Osteocyte (in vitro differentiated cells): ENCODE data around the gene TANGO6. TPM values are rescaled to one million over a fixed set of nuclear protein-coding genes. Genes with fewer than 3 reads are reported as not detected.
A peak's percentile ranks its signal among the peaks of the same experiment; 100 is the strongest.

Experiments
- DNase-seq: peaks from one replicate; pipeline ENCODE4 v3.0.0; 2021; ENCODE audit warnings: mixed read lengths; ENCODE audit not compliant: unreplicated experiment; ENCODE audit errors: extremely low spot score
- H3K27ac Mint-ChIP-seq: one replicate; pipeline ENCODE4 v1.8.0; 2021; ENCODE audit warnings: mild to moderate bottlenecking, mixed read lengths; ENCODE audit not compliant: unreplicated experiment
- H3K27me3 Mint-ChIP-seq: one replicate; pipeline ENCODE4 v1.8.0; 2021; ENCODE audit warnings: mixed read lengths; ENCODE audit not compliant: unreplicated experiment
- H3K36me3 Mint-ChIP-seq: one replicate; pipeline ENCODE4 v1.8.0; 2021; ENCODE audit warnings: mixed read lengths; ENCODE audit not compliant: unreplicated experiment
- H3K4me1 Mint-ChIP-seq: one replicate; pipeline ENCODE4 v1.8.0; 2021; ENCODE audit warnings: mixed read lengths; ENCODE audit not compliant: unreplicated experiment
- H3K4me3 Mint-ChIP-seq: one replicate; pipeline ENCODE4 v1.8.0; 2021; ENCODE audit warnings: mild to moderate bottlenecking, moderate library complexity, mixed read lengths; ENCODE audit not compliant: unreplicated experiment
- H3K9me3 Mint-ChIP-seq: one replicate; pipeline ENCODE4 v1.8.0; 2021; ENCODE audit warnings: mixed read lengths; ENCODE audit not compliant: unreplicated experiment
- total RNA-seq: library from RNA; stranded (reverse); gene quantifications from 2 replicates; pipeline ENCODE4 v1.2.1, GENCODE V29; 2021
- TF ChIP-seq, protein P1 (sequence below): fragments of 200-600 bp; sonication (generic); IDR thresholded peaks from 2 replicates; pipeline ENCODE4 v1.5.0; 2021; ENCODE audit warnings: antibody characterized with exemption, mild to moderate bottlenecking, moderate library complexity

TANGO6 gene
- total RNA-seq, 1 donor from 2014 or later = 11.9 TPM

DNA sequence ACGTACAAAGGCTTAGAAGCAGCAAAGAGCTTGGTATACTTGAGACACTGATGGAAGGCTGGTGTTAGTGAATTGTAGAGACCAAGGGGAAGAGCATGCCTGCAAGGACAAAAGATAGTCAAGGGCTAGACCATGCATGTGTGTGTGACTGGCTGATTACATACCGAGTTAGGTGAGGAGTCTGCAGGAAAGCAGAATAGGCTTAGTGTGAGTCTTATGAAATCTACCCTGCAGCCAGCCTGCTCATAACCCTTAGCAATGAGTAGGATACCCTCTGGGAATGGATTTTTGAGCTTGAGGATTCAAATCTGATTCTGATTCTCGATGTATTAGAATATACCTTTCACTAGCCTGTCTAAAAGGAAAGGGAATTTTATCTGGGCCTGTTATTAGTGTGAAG, 77.0 kb downstream of the TANGO6 start:
- H3K36me3 Mint-ChIP-seq = peaks cover 15% of the 10 kb centered on the region
- H3K4me1 Mint-ChIP-seq = no peaks in the 10 kb centered on the region
- no peaks in the 10 kb centered on the region for H3K9me3 Mint-ChIP-seq
- no peak for DNase-seq
- no peak overlapping the region for H3K4me3 Mint-ChIP-seq
- no peak overlapping the region for H3K27ac Mint-ChIP-seq
- no peaks in the 10 kb centered on the region for H3K27me3 Mint-ChIP-seq
- TF ChIP-seq, protein P1, sequence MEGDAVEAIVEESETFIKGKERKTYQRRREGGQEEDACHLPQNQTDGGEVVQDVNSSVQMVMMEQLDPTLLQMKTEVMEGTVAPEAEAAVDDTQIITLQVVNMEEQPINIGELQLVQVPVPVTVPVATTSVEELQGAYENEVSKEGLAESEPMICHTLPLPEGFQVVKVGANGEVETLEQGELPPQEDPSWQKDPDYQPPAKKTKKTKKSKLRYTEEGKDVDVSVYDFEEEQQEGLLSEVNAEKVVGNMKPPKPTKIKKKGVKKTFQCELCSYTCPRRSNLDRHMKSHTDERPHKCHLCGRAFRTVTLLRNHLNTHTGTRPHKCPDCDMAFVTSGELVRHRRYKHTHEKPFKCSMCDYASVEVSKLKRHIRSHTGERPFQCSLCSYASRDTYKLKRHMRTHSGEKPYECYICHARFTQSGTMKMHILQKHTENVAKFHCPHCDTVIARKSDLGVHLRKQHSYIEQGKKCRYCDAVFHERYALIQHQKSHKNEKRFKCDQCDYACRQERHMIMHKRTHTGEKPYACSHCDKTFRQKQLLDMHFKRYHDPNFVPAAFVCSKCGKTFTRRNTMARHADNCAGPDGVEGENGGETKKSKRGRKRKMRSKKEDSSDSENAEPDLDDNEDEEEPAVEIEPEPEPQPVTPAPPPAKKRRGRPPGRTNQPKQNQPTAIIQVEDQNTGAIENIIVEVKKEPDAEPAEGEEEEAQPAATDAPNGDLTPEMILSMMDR = no peak

- Mint-ChIP-seq H3K9me3 (no peaks in the 10 kb centered on the region), H3K27ac (no peak overlapping the region), H3K4me3 (no peak overlapping the region), H3K36me3 (peaks cover 14% of the 10 kb centered on the region), H3K27me3 (no peaks in the 10 kb centered on the region), H3K4me1 (no peaks in the 10 kb centered on the region)
- TF ChIP-seq, protein P1 = no peak
- no peak for DNase-seq
These were observed 78.3 kb downstream of the TANGO6 start for GRCh38 chr16:68921637-68922036.

DNA sequence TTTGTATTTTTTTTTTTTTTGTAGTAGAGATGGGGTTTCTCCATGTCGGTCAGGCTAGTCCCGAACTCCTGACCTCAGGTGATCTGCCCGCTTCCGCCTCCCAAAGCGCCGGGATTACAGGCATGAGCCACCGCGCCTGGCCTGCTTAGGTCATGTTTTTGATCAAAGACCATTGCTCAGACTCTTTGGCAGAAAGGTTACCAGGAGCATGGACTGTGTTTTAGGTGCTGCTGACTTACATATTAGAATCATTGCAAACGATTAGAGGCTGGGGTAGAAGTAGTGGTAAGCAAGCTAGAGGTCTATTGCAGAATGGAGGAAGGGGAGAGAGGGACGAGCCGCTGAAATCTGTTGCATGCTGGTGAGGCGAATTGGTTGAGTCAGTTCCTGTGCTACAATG, 79.8 kb downstream of the TANGO6 start:
- DNase-seq = no peak
- H3K4me3 Mint-ChIP-seq = no peak overlapping the region
- H3K27ac Mint-ChIP-seq = no peak overlapping the region
- no peaks in the 10 kb centered on the region for H3K27me3 Mint-ChIP-seq
- H3K4me1 Mint-ChIP-seq = no peaks in the 10 kb centered on the region
- no peaks in the 10 kb centered on the region for H3K9me3 Mint-ChIP-seq
- TF ChIP-seq, protein P1 = no peak
- H3K36me3 Mint-ChIP-seq = peaks cover 21% of the 10 kb centered on the region

- peak; percentile 8 for DNase-seq
- Mint-ChIP-seq H3K4me1 (no peaks in the 10 kb centered on the region), H3K4me3 (no peak overlapping the region), H3K27me3 (no peaks in the 10 kb centered on the region), H3K9me3 (no peaks in the 10 kb centered on the region), H3K36me3 (peaks cover 30% of the 10 kb centered on the region), H3K27ac (no peak overlapping the region)
- TF ChIP-seq, protein P1 = no peak
These were observed 83.7 kb downstream of the TANGO6 start for GRCh38 chr16:68927018-68927417.

DNA sequence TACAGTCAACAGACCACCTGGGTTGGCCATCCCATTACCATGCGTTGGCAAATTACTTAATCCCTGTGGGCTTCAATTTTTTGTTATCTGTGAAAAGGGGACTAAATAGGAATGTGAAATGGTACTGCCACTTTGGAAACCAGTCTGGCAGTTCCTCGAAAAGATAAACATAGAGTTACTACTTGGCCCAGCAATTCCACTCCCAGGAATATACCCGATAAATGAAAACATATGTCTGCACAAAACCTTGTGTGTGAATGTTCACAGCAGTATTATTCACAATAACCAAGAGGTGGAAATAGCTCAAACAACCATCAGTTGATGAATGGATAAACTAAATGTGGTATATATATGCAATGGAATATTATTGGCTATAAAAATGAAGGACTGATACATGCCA, 87.9 kb downstream of the TANGO6 start:
- no peak overlapping the region for H3K27ac Mint-ChIP-seq
- H3K36me3 Mint-ChIP-seq = peaks cover 30% of the 10 kb centered on the region
- H3K4me3 Mint-ChIP-seq = no peak overlapping the region
- no peaks in the 10 kb centered on the region for H3K27me3 Mint-ChIP-seq
- TF ChIP-seq, protein P1 = no peak
- H3K9me3 Mint-ChIP-seq = no peaks in the 10 kb centered on the region
- DNase-seq = peak; percentile 19
- no peaks in the 10 kb centered on the region for H3K4me1 Mint-ChIP-seq
